ENCODE data around the gene CLIP1. TPM values are rescaled to one million over a fixed set of nuclear protein-coding genes. Genes with fewer than 3 reads are reported as not detected.

The CLIP1 gene
- total RNA-seq, 1 donor from 2014 or later, result 78.6 TPM

GRCh38 chr12:122395319-122395718, 27.1 kb downstream of the CLIP1 start:
- Mint-ChIP-seq H3K36me3 (ENCODE audit: insufficient read depth) (no peaks in the 10 kb centered on the region), H3K4me1 (ENCODE audit: low read depth) (peaks cover 17% of the 10 kb centered on the region), H3K27me3 (no peaks in the 10 kb centered on the region), H3K4me3 (ENCODE audit: low read depth) (no peak overlapping the region), H3K27ac (peak overlapping the region; percentile 75), H3K9me3 (ENCODE audit: low read depth) (no peaks in the 10 kb centered on the region)
- DNase-seq (ENCODE audit: low spot score, unreplicated experiment), result no peak
- no peak for TF ChIP-seq CTCF (IDR thresholded peaks at IDR 0.05; ENCODE audit: unreplicated experiment)

GRCh38 chr12:122394626-122395194, 27.8 kb downstream of the CLIP1 start:
- H3K27me3 Mint-ChIP-seq, result no peaks in the 10 kb centered on the region
- no peaks in the 10 kb centered on the region for H3K36me3 Mint-ChIP-seq (ENCODE audit: insufficient read depth)
- H3K4me3 Mint-ChIP-seq (ENCODE audit: low read depth), result no peak overlapping the region
- no peaks in the 10 kb centered on the region for H3K9me3 Mint-ChIP-seq (ENCODE audit: low read depth)
- H3K27ac Mint-ChIP-seq, result peak overlapping the region; percentile 75
- no peak for TF ChIP-seq CTCF (IDR thresholded peaks at IDR 0.05; ENCODE audit: unreplicated experiment)
- H3K4me1 Mint-ChIP-seq (ENCODE audit: low read depth), result peaks cover 12% of the 10 kb centered on the region
- no peak for DNase-seq (ENCODE audit: low spot score, unreplicated experiment)

GRCh38 chr12:122393817-122394216, 28.7 kb downstream of the CLIP1 start:
- TF ChIP-seq CTCF (IDR thresholded peaks at IDR 0.05; ENCODE audit: unreplicated experiment), result no peak
- Mint-ChIP-seq H3K4me1 (ENCODE audit: low read depth) (peaks cover 5% of the 10 kb centered on the region), H3K27ac (no peak overlapping the region), H3K9me3 (ENCODE audit: low read depth) (no peaks in the 10 kb centered on the region), H3K4me3 (ENCODE audit: low read depth) (no peak overlapping the region), H3K36me3 (ENCODE audit: insufficient read depth) (no peaks in the 10 kb centered on the region), H3K27me3 (no peaks in the 10 kb centered on the region)
- no peak for DNase-seq (ENCODE audit: low spot score, unreplicated experiment)

- no peaks in the 10 kb centered on the region for H3K9me3 Mint-ChIP-seq (ENCODE audit: low read depth)
- no peaks in the 10 kb centered on the region for H3K27me3 Mint-ChIP-seq
- H3K27ac Mint-ChIP-seq, result no peak overlapping the region
- H3K36me3 Mint-ChIP-seq (ENCODE audit: insufficient read depth), result no peaks in the 10 kb centered on the region
- TF ChIP-seq CTCF (IDR thresholded peaks at IDR 0.05; ENCODE audit: unreplicated experiment), result no peak
- H3K4me1 Mint-ChIP-seq (ENCODE audit: low read depth), result peaks cover 5% of the 10 kb centered on the region
- no peak overlapping the region for H3K4me3 Mint-ChIP-seq (ENCODE audit: low read depth)
- no peak for DNase-seq (ENCODE audit: low spot score, unreplicated experiment)
These were observed 30.1 kb downstream of the CLIP1 start for GRCh38 chr12:122392411-122392810.

GRCh38 chr12:122389677-122390076, 32.8 kb downstream of the CLIP1 start:
- Mint-ChIP-seq H3K9me3 (ENCODE audit: low read depth) (no peaks in the 10 kb centered on the region), H3K4me1 (ENCODE audit: low read depth) (peaks cover under 1% of the 10 kb centered on the region), H3K27me3 (no peaks in the 10 kb centered on the region), H3K36me3 (ENCODE audit: insufficient read depth) (no peaks in the 10 kb centered on the region), H3K4me3 (ENCODE audit: low read depth) (no peak overlapping the region), H3K27ac (peak overlapping the region; percentile 77)
- no peak for DNase-seq (ENCODE audit: low spot score, unreplicated experiment)
- TF ChIP-seq CTCF (IDR thresholded peaks at IDR 0.05; ENCODE audit: unreplicated experiment), result no peak

All from progenitor cell of endocrine pancreas (in vitro differentiated cells).